H1 (cell line): Measurements from ENCODE around the gene RIN1. TPM values are rescaled to one million over a fixed set of nuclear protein-coding genes. Genes with fewer than 3 reads are reported as not detected.

Source experiments
- CEBPB ChIP-seq: IDR thresholded peaks from 2 replicates; pipeline ENCODE4 v1.6.1; 2012; ENCODE audit warnings: low read depth, low read length
- CTCF ChIP-seq, 3 experiments: IDR thresholded peaks; 1 replicate in 2 of 3; 2 replicates in 1 of 3; pipeline versions ENCODE4 v1.5.1 to v1.6.1; 2011; ENCODE audit warnings: low read length in 3 of 3, mild to moderate bottlenecking in 3 of 3, inconsistent platforms in 2 of 3, low read depth in 1 of 3, moderate library complexity in 1 of 3; ENCODE audit not compliant: insufficient read depth in 1 of 3; ENCODE audit errors: control extremely low read depth in 1 of 3
- E2F6 ChIP-seq: IDR thresholded peaks from 2 replicates; pipeline ENCODE4 v1.6.1; 2012; ENCODE audit warnings: inconsistent platforms
- HDAC6 ChIP-seq: IDR thresholded peaks from one replicate; pipeline ENCODE4 v1.7.1; 2012; ENCODE audit warnings: low read depth, mild to moderate bottlenecking, inconsistent platforms, low read length, moderate library complexity
- JUN ChIP-seq: IDR thresholded peaks from 2 replicates; pipeline ENCODE4 v1.6.1; 2011; ENCODE audit warnings: low read depth, mild to moderate bottlenecking, improper control_type of control experiment, low read length
- JUND ChIP-seq: IDR thresholded peaks from 2 replicates; pipeline ENCODE4 v1.6.1; 2011; ENCODE audit warnings: mild to moderate bottlenecking, improper control_type of control experiment, low read length
- NANOG ChIP-seq: IDR thresholded peaks from 2 replicates; pipeline ENCODE4 v1.6.1; 2011; ENCODE audit warnings: low read length, low read depth, mild to moderate bottlenecking, inconsistent platforms; ENCODE audit not compliant: insufficient read depth, poor library complexity, severe bottlenecking
- PHF8 ChIP-seq: fragments of 200-600 bp; sonication (generic); conservative IDR thresholded peaks from 2 replicates; pipeline ENCODE4 v1.7.1; 2012; ENCODE audit warnings: low read depth, mild to moderate bottlenecking, inconsistent platforms, low read length, moderate library complexity
- SAP30 ChIP-seq: fragments of 300-600 bp; sonication (generic); IDR thresholded peaks from 2 replicates; pipeline ENCODE4 v1.7.1; 2012; ENCODE audit warnings: low read length, moderate library complexity, mild to moderate bottlenecking, inconsistent platforms; ENCODE audit not compliant: insufficient read depth, insufficient replicate concordance
- SP4 ChIP-seq: IDR thresholded peaks from 2 replicates; pipeline ENCODE4 v1.6.1; 2012; ENCODE audit warnings: low read length, inconsistent platforms
- TBP ChIP-seq: IDR thresholded peaks from 2 replicates; pipeline ENCODE4 v1.6.1; 2011; ENCODE audit warnings: low read depth, low read length, improper control_type of control experiment
- ZNF274 ChIP-seq: IDR thresholded peaks from 2 replicates; pipeline ENCODE4 v1.7.0; 2012; ENCODE audit warnings: low read length, borderline replicate concordance; ENCODE audit errors: extremely low read depth
- polyA plus RNA-seq, 7 experiments: library from polyadenylated mRNA; depleted of rRNA in 3 of 7; stranded (reverse) in 5 of 7; unstranded in 2 of 7; fragments of >200 nt in 5 of 7; fragments of 200-250 nt in 2 of 7; gene quantifications; 1 replicate in 5 of 7; 2 replicates in 1 of 7; 4 replicates in 1 of 7; pipeline versions ENCODE4 v1.2.1 to v1.2.3, GENCODE V29; 2011 to 2013; ENCODE audit warnings: missing spikeins in 2 of 7, mixed read lengths in 2 of 7
- total RNA-seq: library from RNA; stranded (reverse); fragmentation: NEBNext Ultra II Directional; extraction: Animal tissue kit (Norgen Biotek cat#: 25700); gene quantifications from 2 replicates; pipeline ENCODE4 v1.2.1, GENCODE V29; 2021

Gene RIN1
- total and polyA plus RNA-seq, 2 of the 8 experiments (the other 6 are each of a cell fraction or from before 2014, with no cell fraction given), result 2.5 to 5.4 TPM

- TF ChIP-seq E2F6 (0 out of 2 replicates have a peak, but pooled peaks have one; percentile 24), CEBPB (no peak), NANOG (peak; percentile 54), HDAC6 (no peak), TBP (peak; percentile 89), PHF8 (peak; percentile 97), JUN (no peak), ZNF274 (no peak), SP4 (peak; percentile 27; the same call in 1 of the 2 replicates), CTCF (IDR thresholded peaks at IDR 0.05; ENCODE audit: control extremely low read depth in 1 of 3, insufficient read depth in 1 of 3, low read depth in 1 of 3, low read length in 3 of 3) (no peak), SAP30 (peak; percentile 56), JUND (no peak)
Measured at GRCh38 chr11:66344550-66345315, 8.5 kb upstream of the RIN1 start, which contains the start of gene BRMS1 (continued).
